ENCODE data around the gene DSN1. TPM values are rescaled to one million over a fixed set of nuclear protein-coding genes. Genes with fewer than 3 reads are reported as not detected.

Gene DSN1
- total RNA-seq (1 to 10 TPM; 3.3 to 7.0 (median 5.1) TPM), polyA plus RNA-seq (1 to 10 TPM; 6.2 to 6.4 TPM)
- long read RNA-seq, donor 1, transcript DSN1-207 (10 exons, 2,129 nt) = minor isoform, 11 of 56 reads
- long read RNA-seq, donor 1, transcript DSN1-203 (11 exons, 2,233 nt) = major isoform, 19 of 56 reads
- long read RNA-seq, donor 1, partial matches to known transcripts = 1 of 56 reads
- long read RNA-seq, donor 1, other reads (novel, unspliced or antisense) = 19 of 56 reads
- long read RNA-seq, donor 2, transcript DSN1-203 (11 exons, 2,233 nt) = minor isoform, 10 of 34 reads
- long read RNA-seq, donor 2, transcript DSN1-201 (10 exons, 1,915 nt) = major isoform, 19 of 34 reads
- long read RNA-seq, donor 2, partial matches to known transcripts = 0 of 34 reads
- long read RNA-seq, donor 2, other reads (novel, unspliced or antisense) = 0 of 34 reads
- long read RNA-seq, donor 3, partial matches to known transcripts = 0 of 11 reads
- long read RNA-seq, donor 3, other reads (novel, unspliced or antisense) = 5 of 11 reads

GRCh38 chr20:36773597-36774390, at the start of gene DSN1:
Gene DSN1, minus strand, starts transcription at chr20:36773763. Its CDS starts 2,305 bp downstream, at chr20:36771458.
- Histone ChIP-seq H3K9me3 (no peaks in the 10 kb centered on the region), H3K27ac (peak within 1 kb of the TSS; percentile 87 to 90), H3K36me3 (no peaks in the 10 kb centered on the region), H3K4me1 (ENCODE audit: insufficient read depth) (peaks cover 2% of the 10 kb centered on the region), H3K27me3 (no peaks in the 10 kb centered on the region), H3K4me3 (peak within 1 kb of the TSS; percentile 80)
- WGBS, 3 donors = 0 to 1% (median 0%) methylated on average over 61 of the region's 61 CpGs
- peak; percentile 95 to 100 (median 99) for DNase-seq
- TF ChIP-seq POLR2A (IDR thresholded peaks at IDR 0.05) (peak; percentile 67), CTCF (IDR thresholded peaks at IDR 0.05) (peak in 1 of 3 donors; percentile 59), EP300 (IDR thresholded peaks at IDR 0.05) (no peak)
- intact Hi-C loops (cut with DNase I) = loop anchor here in 2 of 4 donors (10.0 kb wide), 1 partner anchor 91 kb away; a partner anchor contains a TSS

- intact Hi-C loops (cut with DNase I) = no loop called here
- Histone ChIP-seq H3K4me3 (no peak overlapping the region), H3K27me3 (no peaks in the 10 kb centered on the region), H3K36me3 (no peaks in the 10 kb centered on the region), H3K9me3 (no peaks in the 10 kb centered on the region), H3K27ac (no peak overlapping the region), H3K4me1 (ENCODE audit: insufficient read depth) (peaks cover 12% of the 10 kb centered on the region)
- TF ChIP-seq CTCF (IDR thresholded peaks at IDR 0.05) (no peak), EP300 (IDR thresholded peaks at IDR 0.05) (no peak), POLR2A (IDR thresholded peaks at IDR 0.05) (no peak)
- no peak for DNase-seq
- 20 to 37% (median 24%) methylated on average over 5 of the region's 5 CpGs for WGBS, 3 donors
Measured at GRCh38 chr20:36823121-36823520, 49.6 kb upstream of the DSN1 start.

GRCh38 chr20:36821964-36822437, 48.4 kb upstream of the DSN1 start:
- H3K4me1 ChIP-seq (ENCODE audit: insufficient read depth) = peaks cover 7% of the 10 kb centered on the region
- no peak for DNase-seq
- H3K27me3 ChIP-seq = no peaks in the 10 kb centered on the region
- no peaks in the 10 kb centered on the region for H3K9me3 ChIP-seq
- TF ChIP-seq CTCF (IDR thresholded peaks at IDR 0.05) (no peak), EP300 (IDR thresholded peaks at IDR 0.05) (no peak), POLR2A (IDR thresholded peaks at IDR 0.05) (no peak)
- no peak overlapping the region for H3K4me3 ChIP-seq
- intact Hi-C loops (cut with DNase I) = no loop called here
- H3K36me3 ChIP-seq = no peaks in the 10 kb centered on the region
- peak overlapping the region in 1 of 2 donors; percentile 43 for H3K27ac ChIP-seq
- 26 to 51% (median 31%) methylated on average over 5 to 7 of the region's 7 CpGs for WGBS, 3 donors

GRCh38 chr20:36820928-36821327, 47.4 kb upstream of the DSN1 start:
- H3K4me1 ChIP-seq (ENCODE audit: insufficient read depth) = peaks cover 7% of the 10 kb centered on the region
- H3K36me3 ChIP-seq = no peaks in the 10 kb centered on the region
- 34 to 52% (median 35%) methylated on average over 5 of the region's 5 CpGs for WGBS, 3 donors
- H3K27ac ChIP-seq = no peak overlapping the region
- no peak for DNase-seq
- H3K4me3 ChIP-seq = no peak overlapping the region
- no peaks in the 10 kb centered on the region for H3K27me3 ChIP-seq
- intact Hi-C loops (cut with DNase I) = no loop called here
- TF ChIP-seq CTCF (IDR thresholded peaks at IDR 0.05) (no peak), POLR2A (IDR thresholded peaks at IDR 0.05) (no peak), EP300 (IDR thresholded peaks at IDR 0.05) (no peak)
- no peaks in the 10 kb centered on the region for H3K9me3 ChIP-seq
